Vagina (tissue), 2 donors: ENCODE measurements around the gene UMOD. TPM values are rescaled to one million over a fixed set of nuclear protein-coding genes. Genes with fewer than 3 reads are reported as not detected.
"Not testable (repeated sequence)": the region's sequence is repeated elsewhere in the genome, so short reads cannot be mapped to it uniquely, and the experiment has no call there.

Experiments used
- DNase-seq, 2 donors: peaks; one replicate each; pipeline ENCODE4 v3.0.0-alpha.2; 2017; ENCODE audit errors: extremely low spot score in 2 of 2
- H3K27ac ChIP-seq: fragments of 200-600 bp; sonication (generic); one replicate; pipeline ENCODE4 v1.5.1; 2019
- H3K27me3 ChIP-seq: fragments of 200-600 bp; sonication (generic); one replicate; pipeline ENCODE4 v1.5.1; 2019
- H3K36me3 ChIP-seq, 2 donors: fragments of 200-600 bp; sonication (generic); one replicate each; pipeline ENCODE4 v1.5.1; 2017 to 2019
- H3K4me1 ChIP-seq: fragments of 200-600 bp; sonication (generic); one replicate; pipeline ENCODE4 v1.5.1; 2019
- H3K4me3 ChIP-seq, 2 donors: fragments of 200-600 bp; sonication (generic); 1 replicate in 1 of 2; 2 replicates in 1 of 2; pipeline ENCODE4 v1.5.1; 2016 to 2019
- H3K9me3 ChIP-seq: fragments of 200-600 bp; sonication (generic); one replicate; pipeline ENCODE4 v1.5.1; 2019
- POLR2A ChIP-seq, 2 donors: fragments of 450-650 bp; IDR thresholded peaks; one replicate each; pipeline ENCODE4 v1.6.1; 2017; ENCODE audit warnings: antibody characterized with exemption in 2 of 2, mild to moderate bottlenecking in 2 of 2, moderate library complexity in 2 of 2
- POLR2AphosphoS5 ChIP-seq, 2 donors: sonication (generic); formaldehyde crosslinking; IDR thresholded peaks; one replicate each; pipeline ENCODE4 v1.9.0; 2017; ENCODE audit warnings: antibody characterized with exemption in 2 of 2, mild to moderate bottlenecking in 2 of 2, low read depth in 1 of 2; ENCODE audit not compliant: insufficient read depth in 1 of 2
- intact Hi-C: fragments of 100-400 bp; cut with DNase I; formaldehyde crosslinking; loops from one replicate; pipeline ENCODE4 v1.15.1; 2023
- total RNA-seq: library from RNA; depleted of rRNA; stranded (reverse); fragments of >200 nt; gene quantifications from one replicate; pipeline ENCODE4 v1.2.3, GENCODE V29; 2016
- TF ChIP-seq, protein P1 (sequence below), 3 experiments: fragments of 450-650 bp in 2 of 3; fragments of 200-600 bp in 1 of 3; sonication (generic) in 1 of 3; IDR thresholded peaks; one replicate each; pipeline ENCODE4 v1.5.1; 2017 to 2019; ENCODE audit warnings: antibody characterized with exemption in 3 of 3, mild to moderate bottlenecking in 2 of 3, moderate library complexity in 2 of 3

The UMOD gene
- total RNA-seq, 1 donor from 2014 or later, result not detected

GRCh38 chr16:20317117-20317516 lies 35.4 kb downstream of the UMOD start:
- Histone ChIP-seq H3K4me1 (no peaks in the 10 kb centered on the region), H3K9me3 (no peaks in the 10 kb centered on the region), H3K27me3 (no peaks in the 10 kb centered on the region), H3K36me3 (no peaks in the 10 kb centered on the region), H3K27ac (no peak overlapping the region), H3K4me3 (no peak overlapping the region)
- intact Hi-C loops, result no loop called here
- no peak for DNase-seq
- TF ChIP-seq POLR2AphosphoS5 (IDR thresholded peaks at IDR 0.05; ENCODE audit: insufficient read depth in 1 of 2, low read depth in 1 of 2) (no peak), POLR2A (IDR thresholded peaks at IDR 0.05) (no peak)
- TF ChIP-seq, protein P1, sequence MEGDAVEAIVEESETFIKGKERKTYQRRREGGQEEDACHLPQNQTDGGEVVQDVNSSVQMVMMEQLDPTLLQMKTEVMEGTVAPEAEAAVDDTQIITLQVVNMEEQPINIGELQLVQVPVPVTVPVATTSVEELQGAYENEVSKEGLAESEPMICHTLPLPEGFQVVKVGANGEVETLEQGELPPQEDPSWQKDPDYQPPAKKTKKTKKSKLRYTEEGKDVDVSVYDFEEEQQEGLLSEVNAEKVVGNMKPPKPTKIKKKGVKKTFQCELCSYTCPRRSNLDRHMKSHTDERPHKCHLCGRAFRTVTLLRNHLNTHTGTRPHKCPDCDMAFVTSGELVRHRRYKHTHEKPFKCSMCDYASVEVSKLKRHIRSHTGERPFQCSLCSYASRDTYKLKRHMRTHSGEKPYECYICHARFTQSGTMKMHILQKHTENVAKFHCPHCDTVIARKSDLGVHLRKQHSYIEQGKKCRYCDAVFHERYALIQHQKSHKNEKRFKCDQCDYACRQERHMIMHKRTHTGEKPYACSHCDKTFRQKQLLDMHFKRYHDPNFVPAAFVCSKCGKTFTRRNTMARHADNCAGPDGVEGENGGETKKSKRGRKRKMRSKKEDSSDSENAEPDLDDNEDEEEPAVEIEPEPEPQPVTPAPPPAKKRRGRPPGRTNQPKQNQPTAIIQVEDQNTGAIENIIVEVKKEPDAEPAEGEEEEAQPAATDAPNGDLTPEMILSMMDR (IDR thresholded peaks at IDR 0.05), result no peak

DNA sequence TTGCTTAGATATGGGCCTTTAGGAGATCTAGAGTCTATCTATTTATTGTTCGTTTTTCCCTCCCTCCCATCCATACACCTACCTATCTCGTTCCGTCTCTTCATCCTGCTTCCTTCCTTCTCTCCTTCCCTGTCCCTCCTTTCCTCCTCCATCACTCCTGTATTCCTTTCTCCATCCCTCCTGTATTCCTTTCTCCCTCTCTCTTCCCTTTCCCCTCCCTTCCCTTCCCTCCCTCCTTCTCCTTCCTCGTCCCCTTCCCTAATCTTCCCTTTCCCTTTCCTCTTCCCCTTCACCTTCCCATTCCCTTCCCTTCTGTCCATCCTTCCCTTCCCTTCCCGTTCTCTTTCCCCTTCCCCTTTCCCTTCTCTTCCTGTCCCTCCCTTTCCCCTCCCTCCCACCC lies 35.8 kb downstream of the UMOD start:
- Histone ChIP-seq H3K4me3 (no peak overlapping the region), H3K36me3 (no peaks in the 10 kb centered on the region), H3K4me1 (no peaks in the 10 kb centered on the region), H3K27me3 (no peaks in the 10 kb centered on the region), H3K9me3 (no peaks in the 10 kb centered on the region), H3K27ac (no peak overlapping the region)
- no peak for DNase-seq
- intact Hi-C loops, result no loop called here
- TF ChIP-seq, protein P1 (IDR thresholded peaks at IDR 0.05), result no peak
- TF ChIP-seq POLR2A (IDR thresholded peaks at IDR 0.05), result no peak
- no peak for TF ChIP-seq POLR2AphosphoS5 (IDR thresholded peaks at IDR 0.05; ENCODE audit: insufficient read depth in 1 of 2, low read depth in 1 of 2)

- no peak for DNase-seq
- intact Hi-C loops, result no loop called here
- no peak overlapping the region for H3K4me3 ChIP-seq
- no peaks in the 10 kb centered on the region for H3K27me3 ChIP-seq
- H3K4me1 ChIP-seq, result no peaks in the 10 kb centered on the region
- TF ChIP-seq POLR2A (IDR thresholded peaks at IDR 0.05) (no peak), POLR2AphosphoS5 (IDR thresholded peaks at IDR 0.05; ENCODE audit: insufficient read depth in 1 of 2, low read depth in 1 of 2) (no peak)
- TF ChIP-seq, protein P1 (IDR thresholded peaks at IDR 0.05), result no peak
- no peaks in the 10 kb centered on the region for H3K9me3 ChIP-seq
- no peak overlapping the region for H3K27ac ChIP-seq
- H3K36me3 ChIP-seq, result no peaks in the 10 kb centered on the region
Observed at GRCh38 chr16:20315764-20316163, 36.8 kb downstream of the UMOD start.

DNA sequence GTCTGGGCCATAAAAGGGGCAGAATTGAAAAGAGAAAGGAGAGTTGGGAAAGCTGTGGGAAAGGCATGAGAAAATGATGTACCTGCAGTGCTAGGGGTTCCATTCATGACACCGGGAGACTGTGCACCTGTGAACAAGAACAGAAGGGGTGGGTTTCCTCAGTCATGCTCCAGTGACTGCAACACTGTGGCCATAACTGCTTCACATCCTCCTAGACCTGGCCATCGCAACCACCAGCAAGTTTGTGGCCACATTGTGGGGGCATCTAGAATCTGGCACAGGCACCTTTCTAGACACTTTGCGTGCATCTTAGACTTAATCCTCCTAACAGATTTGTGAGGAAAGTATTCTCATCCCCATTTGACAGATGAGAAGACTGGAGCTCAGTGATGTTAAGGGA lies 37.9 kb downstream of the UMOD start:
- Histone ChIP-seq H3K27me3 (no peaks in the 10 kb centered on the region), H3K36me3 (no peaks in the 10 kb centered on the region), H3K27ac (no peak overlapping the region), H3K9me3 (no peaks in the 10 kb centered on the region), H3K4me1 (no peaks in the 10 kb centered on the region), H3K4me3 (no peak overlapping the region)
- DNase-seq, result no peak
- TF ChIP-seq, protein P1 (IDR thresholded peaks at IDR 0.05), result no peak
- TF ChIP-seq POLR2AphosphoS5 (IDR thresholded peaks at IDR 0.05; ENCODE audit: insufficient read depth in 1 of 2, low read depth in 1 of 2), result no peak
- TF ChIP-seq POLR2A (IDR thresholded peaks at IDR 0.05), result no peak
- intact Hi-C loops, result no loop called here

DNA sequence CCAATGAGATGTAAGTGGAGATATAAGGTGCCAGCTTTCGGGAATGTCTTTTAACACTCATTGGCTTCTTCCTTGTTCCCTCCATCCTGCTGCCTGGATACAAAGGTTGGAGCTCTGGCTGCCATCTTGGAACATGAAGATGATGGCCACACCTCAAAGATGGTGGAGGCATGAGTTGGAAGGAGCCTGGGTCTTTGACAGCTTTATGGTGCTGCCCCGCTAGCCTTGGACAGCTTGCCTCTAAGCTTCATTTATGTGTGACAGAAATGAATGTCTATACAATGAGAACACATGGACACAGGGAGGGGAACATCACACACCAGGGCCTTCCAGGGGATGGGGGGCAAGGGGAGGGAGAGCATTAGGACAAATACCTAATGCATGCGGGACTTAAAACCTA lies 38.8 kb downstream of the UMOD start:
- intact Hi-C loops, result no loop called here
- Histone ChIP-seq H3K27me3 (no peaks in the 10 kb centered on the region), H3K36me3 (no peaks in the 10 kb centered on the region), H3K27ac (no peak overlapping the region), H3K4me3 (no peak overlapping the region), H3K4me1 (no peaks in the 10 kb centered on the region), H3K9me3 (no peaks in the 10 kb centered on the region)
- no peak for TF ChIP-seq POLR2AphosphoS5 (IDR thresholded peaks at IDR 0.05; ENCODE audit: insufficient read depth in 1 of 2, low read depth in 1 of 2)
- TF ChIP-seq, protein P1 (IDR thresholded peaks at IDR 0.05), result no peak
- no peak for TF ChIP-seq POLR2A (IDR thresholded peaks at IDR 0.05)
- DNase-seq, result no peak

GRCh38 chr16:20312536-20313095 lies 39.9 kb downstream of the UMOD start:
- H3K4me1 ChIP-seq, H3K27me3 ChIP-seq, intact Hi-C loops, H3K4me3 ChIP-seq, H3K36me3 ChIP-seq, H3K9me3 ChIP-seq, DNase-seq, H3K27ac ChIP-seq: not testable (repeated sequence)
